ENCODE measurements around the gene COG6. TPM values are rescaled to one million over a fixed set of nuclear protein-coding genes. Genes with fewer than 3 reads are reported as not detected.

The COG6 gene
- total and polyA plus RNA-seq, 2 experiments from 2014 or later, result 29.5 to 52.6 TPM

GRCh38 chr13:39641645-39642044 lies 13.8 kb upstream of the COG6 start:
- Histone ChIP-seq H3K4me1 (ENCODE audit: low read depth) (no peaks in the 10 kb centered on the region), H3K36me3 (no peaks in the 10 kb centered on the region), H3K9me3 (ENCODE audit: low read depth) (no peaks in the 10 kb centered on the region), H3K27ac (no peak overlapping the region), H3K27me3 (no peaks in the 10 kb centered on the region), H3K4me3 (no peak overlapping the region)
- DNase-seq (ENCODE audit: low read depth in 1 of 2, low spot score in 1 of 2), result no peak
- no peak for TF ChIP-seq CTCF (IDR thresholded peaks at IDR 0.05; ENCODE audit: low read depth, low read length)

- no peaks in the 10 kb centered on the region for H3K36me3 ChIP-seq
- no peak for DNase-seq (ENCODE audit: low read depth in 1 of 2, low spot score in 1 of 2)
- no peaks in the 10 kb centered on the region for H3K27me3 ChIP-seq
- TF ChIP-seq CTCF (IDR thresholded peaks at IDR 0.05; ENCODE audit: low read depth, low read length), result no peak
- no peak overlapping the region for H3K4me3 ChIP-seq
- H3K4me1 ChIP-seq (ENCODE audit: low read depth), result no peaks in the 10 kb centered on the region
- no peak overlapping the region for H3K27ac ChIP-seq
- H3K9me3 ChIP-seq (ENCODE audit: low read depth), result no peaks in the 10 kb centered on the region
These were observed 9.3 kb upstream of the COG6 start for GRCh38 chr13:39646122-39646521.

- H3K4me3 ChIP-seq, result peak overlapping the region; percentile 93
- TF ChIP-seq CTCF (IDR thresholded peaks at IDR 0.05; ENCODE audit: low read depth, low read length), result no peak
- H3K4me1 ChIP-seq (ENCODE audit: low read depth), result peaks cover 6% of the 10 kb centered on the region
- no peak overlapping the region for H3K27ac ChIP-seq
- DNase-seq (ENCODE audit: low read depth in 1 of 2, low spot score in 1 of 2), result no peak
- peaks cover 7% of the 10 kb centered on the region for H3K36me3 ChIP-seq
- no peaks in the 10 kb centered on the region for H3K9me3 ChIP-seq (ENCODE audit: low read depth)
- no peaks in the 10 kb centered on the region for H3K27me3 ChIP-seq
These were observed 357 bp upstream of the COG6 start for GRCh38 chr13:39655041-39655568.

- peak overlapping the region; percentile 93 for H3K4me3 ChIP-seq
- peaks cover 6% of the 10 kb centered on the region for H3K4me1 ChIP-seq (ENCODE audit: low read depth)
- H3K27ac ChIP-seq, result peak overlapping the region; percentile 84
- DNase-seq (ENCODE audit: low read depth in 1 of 2, low spot score in 1 of 2), result peak in 1 of 2 donors; percentile 6
- TF ChIP-seq CTCF (IDR thresholded peaks at IDR 0.05; ENCODE audit: low read depth, low read length), result no peak
- H3K36me3 ChIP-seq, result peaks cover 13% of the 10 kb centered on the region
- H3K27me3 ChIP-seq, result no peaks in the 10 kb centered on the region
- no peaks in the 10 kb centered on the region for H3K9me3 ChIP-seq (ENCODE audit: low read depth)
These were observed 839 bp downstream of the COG6 start for GRCh38 chr13:39656325-39656677.

- no peak for TF ChIP-seq CTCF (IDR thresholded peaks at IDR 0.05; ENCODE audit: low read depth, low read length)
- Histone ChIP-seq H3K27ac (no peak overlapping the region), H3K4me3 (no peak overlapping the region), H3K4me1 (ENCODE audit: low read depth) (no peaks in the 10 kb centered on the region), H3K27me3 (no peaks in the 10 kb centered on the region), H3K36me3 (peaks cover 55% of the 10 kb centered on the region), H3K9me3 (ENCODE audit: low read depth) (no peaks in the 10 kb centered on the region)
- DNase-seq (ENCODE audit: low read depth in 1 of 2, low spot score in 1 of 2), result no peak
These were observed 8.0 kb downstream of the COG6 start for GRCh38 chr13:39663508-39663907.

GRCh38 chr13:39663958-39664357 lies 8.5 kb downstream of the COG6 start:
- H3K9me3 ChIP-seq (ENCODE audit: low read depth), result no peaks in the 10 kb centered on the region
- no peaks in the 10 kb centered on the region for H3K4me1 ChIP-seq (ENCODE audit: low read depth)
- H3K27ac ChIP-seq, result no peak overlapping the region
- H3K36me3 ChIP-seq, result peaks cover 55% of the 10 kb centered on the region
- no peaks in the 10 kb centered on the region for H3K27me3 ChIP-seq
- no peak for DNase-seq (ENCODE audit: low read depth in 1 of 2, low spot score in 1 of 2)
- TF ChIP-seq CTCF (IDR thresholded peaks at IDR 0.05; ENCODE audit: low read depth, low read length), result no peak
- H3K4me3 ChIP-seq, result no peak overlapping the region

Data from cardiac muscle cell (in vitro differentiated cells and primary cell).